OCI-LY1 (cell line): Measurements from ENCODE around the gene FBXO36.

Experiments
- H2AFZ ChIP-seq: fragments of 200-600 bp; sonication (generic), shearing (Covaris generic); 2 replicates; pipeline ENCODE4 v1.6.0; 2014; ENCODE audit warnings: antibody characterized with exemption, mild to moderate bottlenecking, low read length
- H3F3A ChIP-seq: fragments of 200-600 bp; sonication (generic), shearing (Covaris generic); 2 replicates; pipeline ENCODE4 v1.6.0; 2014; ENCODE audit warnings: mild to moderate bottlenecking, antibody characterized with exemption, low read length, moderate library complexity; ENCODE audit not compliant: insufficient read depth
- H3K27ac ChIP-seq: fragments of 200-600 bp; sonication (generic); 2 replicates; pipeline ENCODE4 v1.5.1; 2014; ENCODE audit warnings: low read length, mixed run types, mild to moderate bottlenecking, low read depth; ENCODE audit not compliant: poor library complexity, severe bottlenecking
- H3K27me3 ChIP-seq: fragments of 200-600 bp; sonication (generic); 2 replicates; pipeline ENCODE4 v1.6.0; 2014; ENCODE audit warnings: antibody characterized with exemption, mild to moderate bottlenecking, low read length, moderate library complexity; ENCODE audit not compliant: insufficient read depth
- H3K36me3 ChIP-seq: fragments of 200-600 bp; sonication (generic); 2 replicates; pipeline ENCODE4 v1.6.1; 2014; ENCODE audit warnings: mild to moderate bottlenecking, antibody characterized with exemption, low read length, moderate library complexity, mixed read lengths; ENCODE audit not compliant: insufficient read depth
- H3K4me1 ChIP-seq: fragments of 200-600 bp; sonication (generic); 2 replicates; pipeline ENCODE4 v1.5.1; 2014; ENCODE audit warnings: mild to moderate bottlenecking, low read length, moderate library complexity; ENCODE audit not compliant: insufficient read depth, severe bottlenecking
- H3K4me2 ChIP-seq: fragments of 200-600 bp; sonication (generic), shearing (Covaris generic); 2 replicates; pipeline ENCODE4 v1.6.1; 2014; ENCODE audit warnings: low read length
- H3K4me3 ChIP-seq: fragments of 200-600 bp; sonication (generic); 2 replicates; pipeline ENCODE4 v1.5.1; 2014; ENCODE audit warnings: low read length, low read depth, mild to moderate bottlenecking, mixed read lengths; ENCODE audit not compliant: poor library complexity, severe bottlenecking
- H3K79me2 ChIP-seq: fragments of 200-600 bp; shearing (Covaris generic); 2 replicates; pipeline ENCODE4 v1.6.1; 2016; ENCODE audit warnings: mixed run types, low read length, mixed read lengths; ENCODE audit not compliant: insufficient read depth
- H3K9ac ChIP-seq: fragments of 200-600 bp; sonication (generic), shearing (Covaris generic); 2 replicates; pipeline ENCODE4 v1.6.1; 2014; ENCODE audit warnings: mild to moderate bottlenecking, low read length, mixed read lengths
- H3K9me2 ChIP-seq: fragments of 200-600 bp; sonication (generic), shearing (Covaris generic); 2 replicates; pipeline ENCODE4 v1.6.1; 2014; ENCODE audit warnings: low read depth, mild to moderate bottlenecking, low read length, mixed read lengths
- H3K9me3 ChIP-seq: fragments of 200-600 bp; shearing (Covaris generic); 2 replicates; pipeline ENCODE4 v1.6.1; 2014; ENCODE audit warnings: low read length, mixed read lengths
- H4K20me1 ChIP-seq: fragments of 200-600 bp; sonication (generic), shearing (Covaris generic); 2 replicates; pipeline ENCODE4 v1.6.0; 2016; ENCODE audit warnings: mild to moderate bottlenecking, low read length; ENCODE audit not compliant: insufficient read depth
- CTCF ChIP-seq: fragments of 200-600 bp; sonication (generic), shearing (Covaris generic); IDR thresholded peaks from 2 replicates; pipeline ENCODE4 v1.5.1; 2017; ENCODE audit warnings: mild to moderate bottlenecking, antibody characterized with exemption, low read length, moderate library complexity, mixed read lengths
- EZH2 ChIP-seq: fragments of 200-600 bp; sonication (generic), shearing (Covaris generic); IDR thresholded peaks from 2 replicates; pipeline ENCODE4 v1.8.0; 2017; ENCODE audit warnings: borderline replicate concordance, mixed run types, mild to moderate bottlenecking, antibody characterized with exemption, low read length, moderate library complexity, mixed read lengths

The FBXO36 gene

GRCh38 chr2:229943171-229943570 is 20.9 kb downstream of the FBXO36 start:
- Histone ChIP-seq H4K20me1 (no peaks in the 10 kb centered on the region), H3K4me1 (no peaks in the 10 kb centered on the region), H3K27ac (no peak overlapping the region), H2AFZ (no peak overlapping the region), H3K4me3 (no peak overlapping the region), H3K4me2 (no peak overlapping the region), H3K9me2 (no peaks in the 10 kb centered on the region), H3K79me2 (no peaks in the 10 kb centered on the region), H3K27me3 (no peaks in the 10 kb centered on the region), H3K9me3 (no peaks in the 10 kb centered on the region), H3F3A (no peaks in the 10 kb centered on the region), H3K9ac (no peak overlapping the region), H3K36me3 (no peaks in the 10 kb centered on the region)
- no peak for TF ChIP-seq CTCF

GRCh38 chr2:229943770-229944449 is 21.6 kb downstream of the FBXO36 start:
- no peak for TF ChIP-seq EZH2
- no peak for TF ChIP-seq CTCF
- no peaks in the 10 kb centered on the region for H3K9me2 ChIP-seq
- H3K9me3 ChIP-seq = no peaks in the 10 kb centered on the region
- no peak overlapping the region for H2AFZ ChIP-seq
- H4K20me1 ChIP-seq = no peaks in the 10 kb centered on the region
- H3K4me2 ChIP-seq = no peak overlapping the region
- H3K27ac ChIP-seq = no peak overlapping the region
- H3K4me3 ChIP-seq = no peak overlapping the region
- no peaks in the 10 kb centered on the region for H3K79me2 ChIP-seq
- no peak overlapping the region for H3K9ac ChIP-seq
- H3F3A ChIP-seq = no peaks in the 10 kb centered on the region
- no peaks in the 10 kb centered on the region for H3K36me3 ChIP-seq
- no peaks in the 10 kb centered on the region for H3K4me1 ChIP-seq
- H3K27me3 ChIP-seq = no peaks in the 10 kb centered on the region

- Histone ChIP-seq H4K20me1 (no peaks in the 10 kb centered on the region), H3K9me3 (no peaks in the 10 kb centered on the region), H3K27ac (no peak overlapping the region), H3F3A (no peaks in the 10 kb centered on the region), H3K9ac (no peak overlapping the region), H2AFZ (no peak overlapping the region), H3K9me2 (no peaks in the 10 kb centered on the region), H3K4me3 (no peak overlapping the region), H3K27me3 (no peaks in the 10 kb centered on the region), H3K79me2 (no peaks in the 10 kb centered on the region), H3K36me3 (no peaks in the 10 kb centered on the region), H3K4me2 (no peak overlapping the region), H3K4me1 (no peaks in the 10 kb centered on the region)
- no peak for TF ChIP-seq CTCF
- no peak for TF ChIP-seq EZH2
These were observed 23.7 kb downstream of the FBXO36 start for GRCh38 chr2:229945975-229946374.
